ENCODE measurements around the gene ULBP3. TPM values are rescaled to one million over a fixed set of nuclear protein-coding genes. Genes with fewer than 3 reads are reported as not detected.

ULBP3 gene
- total RNA-seq, 2 experiments from 2014 or later = not detected

DNA sequence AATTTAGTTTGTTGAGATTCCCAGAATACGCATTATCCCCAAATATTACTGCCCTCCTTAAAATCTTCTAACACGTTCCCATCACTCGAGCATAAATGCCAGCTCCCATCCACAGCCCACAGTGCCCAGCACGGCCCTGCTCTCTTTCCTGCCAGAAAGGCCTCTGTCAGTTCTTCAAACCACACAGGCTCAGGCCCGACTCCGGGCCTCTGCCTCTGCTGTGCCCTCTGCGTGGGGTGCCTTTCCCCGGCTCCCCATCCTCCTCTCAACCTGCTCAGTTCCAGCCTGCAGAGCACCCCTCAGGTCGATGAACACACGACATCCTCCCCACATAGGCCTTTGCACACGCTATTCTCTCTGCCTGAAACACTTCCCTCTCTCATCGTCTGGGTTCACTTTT is 12.8 kb downstream of the ULBP3 start:
- Mint-ChIP-seq H3K9me3 (no peaks in the 10 kb centered on the region), H3K27me3 (ENCODE audit: low read depth) (peaks cover 53% of the 10 kb centered on the region), H3K36me3 (ENCODE audit: low read depth) (no peaks in the 10 kb centered on the region), H3K4me1 (ENCODE audit: low read depth) (peaks cover 3% of the 10 kb centered on the region), H3K4me3 (no peak overlapping the region), H3K27ac (no peak overlapping the region)
- no peak for DNase-seq
- intact Hi-C loops (cut with micrococcal nuclease) = no loop called here
- CTCF ChIA-PET = no interaction called here

DNA sequence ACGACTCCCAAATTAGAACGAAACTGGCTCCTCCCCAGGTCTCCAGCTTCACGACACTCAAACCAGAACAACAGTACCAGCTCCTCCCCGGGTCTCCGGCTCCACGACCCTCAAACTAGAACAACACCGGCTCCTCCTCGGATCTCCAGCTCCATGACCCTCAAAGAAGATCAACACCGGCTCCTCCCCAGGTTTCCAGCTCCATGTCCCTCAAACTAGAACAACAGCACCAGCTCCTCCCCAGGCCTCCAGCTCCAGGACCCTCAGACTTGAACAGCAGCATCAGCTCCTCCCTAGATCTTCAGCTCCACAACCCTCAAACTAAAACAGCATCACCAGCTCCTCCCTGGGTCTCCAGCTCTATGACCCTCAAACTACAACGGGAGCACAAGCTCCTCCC is 13.8 kb downstream of the ULBP3 start:
- Mint-ChIP-seq H3K36me3 (ENCODE audit: low read depth) (no peaks in the 10 kb centered on the region), H3K4me1 (ENCODE audit: low read depth) (peaks cover 3% of the 10 kb centered on the region), H3K27me3 (ENCODE audit: low read depth) (peaks cover 56% of the 10 kb centered on the region), H3K9me3 (no peaks in the 10 kb centered on the region), H3K4me3 (no peak overlapping the region), H3K27ac (no peak overlapping the region)
- CTCF ChIA-PET = interaction anchor here (0.7 to 3.9 kb wide), 4 partner anchors 15 to 340 kb away, joined by 3 to 45 read pairs (median 4); partner anchors contain the start of gene ULBP3
- no peak for DNase-seq
- intact Hi-C loops (cut with micrococcal nuclease) = no loop called here

DNA sequence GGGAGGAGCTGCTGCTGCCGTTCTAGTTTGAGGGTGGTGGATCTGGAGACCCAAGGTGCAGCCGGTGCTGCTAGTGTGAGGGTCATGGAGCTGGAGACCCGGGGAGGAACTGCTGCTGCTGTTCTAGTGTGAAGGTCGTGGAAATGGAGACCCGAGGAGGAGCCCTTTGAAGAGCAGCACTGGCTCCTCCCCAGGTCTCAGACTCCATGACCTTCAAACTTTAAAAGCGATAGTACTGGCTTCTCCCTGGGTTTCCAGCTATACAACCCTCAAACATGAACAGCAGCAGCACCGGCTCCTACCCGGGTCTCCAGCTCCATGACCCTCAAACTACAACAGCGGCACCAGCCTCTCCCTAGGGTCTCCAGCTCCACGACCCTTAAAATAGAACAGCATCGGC is 15.5 kb downstream of the ULBP3 start:
- no peak for DNase-seq
- Mint-ChIP-seq H3K4me3 (no peak overlapping the region), H3K36me3 (ENCODE audit: low read depth) (no peaks in the 10 kb centered on the region), H3K27ac (no peak overlapping the region), H3K4me1 (ENCODE audit: low read depth) (no peaks in the 10 kb centered on the region), H3K27me3 (ENCODE audit: low read depth) (peaks cover 54% of the 10 kb centered on the region), H3K9me3 (no peaks in the 10 kb centered on the region)
- CTCF ChIA-PET = interaction anchor here (0.5 to 3.9 kb wide), 6 partner anchors 17 to 395 kb away, joined by 3 to 45 read pairs (median 4); partner anchors contain the start of gene ULBP3
- intact Hi-C loops (cut with micrococcal nuclease) = no loop called here

DNA sequence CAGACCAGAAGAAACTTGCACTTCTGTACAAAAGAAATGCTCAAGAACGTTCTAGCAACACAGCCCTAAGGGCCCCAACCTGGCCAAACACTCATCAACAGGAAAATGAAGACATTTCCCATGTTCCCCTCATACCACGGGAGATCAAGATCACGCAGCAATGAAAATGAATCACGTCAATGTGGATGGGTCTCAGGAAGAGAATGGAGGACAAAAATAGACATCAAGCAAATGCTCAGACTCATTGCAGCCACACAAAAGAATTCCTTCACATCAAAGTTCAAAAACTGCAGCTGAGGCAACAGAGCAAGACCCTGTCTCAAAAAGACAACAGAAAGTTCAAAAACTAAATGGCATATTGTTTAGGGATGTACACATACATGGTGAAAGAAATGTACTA is 18.1 kb downstream of the ULBP3 start:
- H3K36me3 Mint-ChIP-seq (ENCODE audit: low read depth) = no peaks in the 10 kb centered on the region
- H3K9me3 Mint-ChIP-seq = no peaks in the 10 kb centered on the region
- H3K4me3 Mint-ChIP-seq = no peak overlapping the region
- intact Hi-C loops (cut with micrococcal nuclease) = no loop called here
- peaks cover 60% of the 10 kb centered on the region for H3K27me3 Mint-ChIP-seq (ENCODE audit: low read depth)
- H3K27ac Mint-ChIP-seq = no peak overlapping the region
- DNase-seq = no peak
- CTCF ChIA-PET = no interaction called here
- H3K4me1 Mint-ChIP-seq (ENCODE audit: low read depth) = no peaks in the 10 kb centered on the region

DNA sequence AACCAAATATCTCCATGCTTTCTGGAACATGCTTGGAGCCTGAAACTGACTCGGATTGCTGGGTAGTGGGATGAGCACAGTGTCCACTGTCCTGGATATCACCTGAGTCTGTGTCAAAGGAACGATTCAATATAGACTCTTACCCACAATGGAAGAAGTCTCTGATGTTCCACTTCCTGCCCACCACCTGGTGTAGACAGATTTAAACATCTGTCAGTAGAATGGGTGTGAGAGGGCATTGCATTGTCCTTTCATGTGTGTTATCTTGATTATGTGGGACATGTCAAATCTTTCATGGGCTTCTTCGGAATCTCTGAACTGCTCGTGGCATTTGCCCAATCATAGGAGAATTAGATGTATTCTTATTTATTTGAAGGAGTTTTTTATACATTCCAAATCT is 20.8 kb downstream of the ULBP3 start:
- H3K9me3 Mint-ChIP-seq = no peaks in the 10 kb centered on the region

DNA sequence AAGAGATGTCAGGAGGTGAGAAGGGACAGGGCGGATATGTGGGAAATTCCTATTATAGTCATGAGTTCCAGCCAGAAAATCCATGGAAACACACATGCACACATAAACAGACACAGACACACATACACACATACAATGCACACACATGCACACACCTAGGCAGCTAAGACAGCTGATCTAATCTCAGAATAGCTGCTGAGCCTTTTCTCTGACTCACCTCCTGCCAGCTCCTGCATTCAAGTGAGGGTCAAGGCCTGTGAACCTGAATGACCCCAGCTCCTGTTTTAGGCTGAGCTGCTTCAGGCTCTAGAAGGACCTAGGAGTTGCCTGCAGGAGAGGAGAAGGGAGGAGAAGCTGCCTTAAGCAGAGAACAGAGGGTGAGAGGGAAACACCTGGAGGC is 22.0 kb downstream of the ULBP3 start:
- Mint-ChIP-seq H3K27me3 (ENCODE audit: low read depth) (peaks cover 35% of the 10 kb centered on the region), H3K27ac (no peak overlapping the region), H3K9me3 (no peaks in the 10 kb centered on the region), H3K4me1 (ENCODE audit: low read depth) (no peaks in the 10 kb centered on the region), H3K4me3 (no peak overlapping the region), H3K36me3 (ENCODE audit: low read depth) (no peaks in the 10 kb centered on the region)
- intact Hi-C loops (cut with micrococcal nuclease) = no loop called here
- CTCF ChIA-PET = interaction anchor here (0.6 to 0.8 kb wide), 3 partner anchors 21 to 253 kb away, joined by 3 to 4 read pairs (median 3); no protein-coding TSS in a partner anchor
- DNase-seq = no peak

More for the DNA sequence above, 20.8 kb downstream of the ULBP3 start:
- Mint-ChIP-seq H3K4me3 (no peak overlapping the region), H3K27ac (no peak overlapping the region), H3K36me3 (ENCODE audit: low read depth) (no peaks in the 10 kb centered on the region), H3K4me1 (ENCODE audit: low read depth) (no peaks in the 10 kb centered on the region), H3K27me3 (ENCODE audit: low read depth) (peaks cover 45% of the 10 kb centered on the region)
- CTCF ChIA-PET = no interaction called here
- no peak for DNase-seq
- intact Hi-C loops (cut with micrococcal nuclease) = no loop called here

DNA sequence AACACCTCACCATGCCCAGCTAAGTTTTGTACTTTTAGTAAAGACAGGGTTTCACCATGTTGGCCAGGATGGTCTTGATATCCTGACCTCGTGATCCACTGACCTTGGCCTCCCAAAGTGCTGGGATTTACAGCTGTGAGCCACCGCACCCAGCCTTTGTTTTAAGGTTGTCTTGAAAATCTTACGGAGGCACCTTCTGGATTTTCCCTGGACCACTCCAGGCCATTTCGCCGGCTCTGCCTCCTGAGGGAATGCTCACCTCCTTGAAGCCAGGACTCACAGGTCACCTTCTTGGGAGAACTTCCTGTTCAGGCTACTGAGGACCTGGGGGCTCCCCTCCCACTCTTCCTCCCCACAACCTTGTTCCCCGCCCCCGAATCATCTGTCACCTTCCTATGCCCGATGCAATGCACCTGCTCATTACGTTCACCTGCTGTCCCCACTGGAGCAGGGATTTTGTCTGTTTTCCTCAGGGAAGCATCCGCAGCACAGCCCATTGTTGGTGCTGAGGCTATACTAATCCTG is 24.2 kb downstream of the ULBP3 start:
- no peaks in the 10 kb centered on the region for H3K36me3 Mint-ChIP-seq (ENCODE audit: low read depth)
- no peak for DNase-seq
- no peaks in the 10 kb centered on the region for H3K4me1 Mint-ChIP-seq (ENCODE audit: low read depth)
- H3K27me3 Mint-ChIP-seq (ENCODE audit: low read depth) = peaks cover 41% of the 10 kb centered on the region
- CTCF ChIA-PET = no interaction called here
- intact Hi-C loops (cut with micrococcal nuclease) = no loop called here
- no peak overlapping the region for H3K4me3 Mint-ChIP-seq
- no peak overlapping the region for H3K27ac Mint-ChIP-seq
- no peaks in the 10 kb centered on the region for H3K9me3 Mint-ChIP-seq

DNA sequence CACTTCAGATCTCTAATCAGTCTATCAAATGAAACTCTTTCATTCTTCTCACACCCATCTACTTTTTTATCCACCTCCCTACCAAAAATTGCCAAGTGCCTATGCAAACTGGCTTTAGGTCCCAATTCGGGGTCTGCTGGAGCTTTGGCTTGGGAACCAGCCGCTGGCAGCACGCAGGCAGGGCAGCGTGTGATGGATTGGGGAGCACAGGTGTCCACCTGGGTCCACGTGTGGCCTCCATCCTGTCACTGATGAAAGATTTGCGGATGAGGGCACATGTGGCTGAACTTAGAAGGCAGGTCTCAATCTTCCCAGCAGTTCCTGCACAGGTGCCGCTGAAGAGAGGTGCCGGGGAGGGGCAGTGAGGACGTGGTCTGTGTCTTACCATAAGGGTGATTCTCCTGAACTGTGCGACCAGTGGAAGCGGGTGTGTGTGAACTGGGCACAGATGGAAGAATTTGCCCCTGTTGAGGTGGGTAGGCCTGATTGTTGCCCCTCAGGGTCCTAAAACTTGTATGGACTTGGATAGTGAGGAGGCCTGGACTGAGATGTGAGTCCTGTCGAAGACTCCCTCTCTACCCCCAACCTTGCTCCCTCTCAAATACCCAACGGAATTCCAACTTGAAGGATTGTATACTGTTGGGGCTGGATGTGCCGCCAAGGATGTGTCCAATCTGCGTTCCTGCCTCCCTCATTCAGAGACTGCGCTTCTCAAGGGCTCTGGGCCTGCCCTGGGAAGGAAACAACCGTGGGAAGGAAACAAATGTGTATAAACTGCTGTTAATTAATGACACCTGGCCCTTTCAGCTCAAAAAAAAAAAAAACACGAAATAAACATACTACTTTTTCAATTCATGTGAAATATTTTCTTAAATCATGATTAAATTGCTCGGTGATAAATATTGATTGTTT is 25.2 kb downstream of the ULBP3 start:
- CTCF ChIA-PET = no interaction called here
- no peaks in the 10 kb centered on the region for H3K36me3 Mint-ChIP-seq (ENCODE audit: low read depth)
- DNase-seq = no peak
- H3K4me3 Mint-ChIP-seq = no peak overlapping the region
- no peaks in the 10 kb centered on the region for H3K9me3 Mint-ChIP-seq
- H3K4me1 Mint-ChIP-seq (ENCODE audit: low read depth) = no peaks in the 10 kb centered on the region
- peaks cover 46% of the 10 kb centered on the region for H3K27me3 Mint-ChIP-seq (ENCODE audit: low read depth)
- intact Hi-C loops (cut with micrococcal nuclease) = no loop called here
- no peak overlapping the region for H3K27ac Mint-ChIP-seq

DNA sequence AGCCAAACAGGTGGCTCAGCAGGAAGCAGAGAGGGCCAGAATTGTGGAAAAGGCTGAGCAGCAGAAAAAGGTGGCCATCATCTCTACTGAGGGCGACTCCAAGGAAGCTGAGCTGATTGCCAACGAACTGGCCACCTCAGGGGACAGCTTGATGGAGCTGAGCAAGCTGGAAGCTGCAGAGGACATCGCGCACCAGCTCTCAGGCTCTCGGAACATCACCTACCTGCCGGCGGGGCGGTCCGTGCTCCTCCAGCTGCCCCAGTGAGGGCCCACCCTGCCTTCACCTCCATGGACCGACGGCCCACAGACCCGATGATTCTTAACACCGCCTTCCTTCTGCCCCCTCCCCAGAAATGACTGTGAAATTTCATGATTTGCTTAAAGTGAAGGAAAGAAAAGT is 25.8 kb downstream of the ULBP3 start:
- peaks cover 51% of the 10 kb centered on the region for H3K27me3 Mint-ChIP-seq (ENCODE audit: low read depth)
- H3K36me3 Mint-ChIP-seq (ENCODE audit: low read depth) = no peaks in the 10 kb centered on the region
- H3K4me1 Mint-ChIP-seq (ENCODE audit: low read depth) = peaks cover 3% of the 10 kb centered on the region
- DNase-seq = no peak
- H3K27ac Mint-ChIP-seq = no peak overlapping the region
- H3K4me3 Mint-ChIP-seq = no peak overlapping the region
- CTCF ChIA-PET = no interaction called here
- no peaks in the 10 kb centered on the region for H3K9me3 Mint-ChIP-seq
- intact Hi-C loops (cut with micrococcal nuclease) = no loop called here

DNA sequence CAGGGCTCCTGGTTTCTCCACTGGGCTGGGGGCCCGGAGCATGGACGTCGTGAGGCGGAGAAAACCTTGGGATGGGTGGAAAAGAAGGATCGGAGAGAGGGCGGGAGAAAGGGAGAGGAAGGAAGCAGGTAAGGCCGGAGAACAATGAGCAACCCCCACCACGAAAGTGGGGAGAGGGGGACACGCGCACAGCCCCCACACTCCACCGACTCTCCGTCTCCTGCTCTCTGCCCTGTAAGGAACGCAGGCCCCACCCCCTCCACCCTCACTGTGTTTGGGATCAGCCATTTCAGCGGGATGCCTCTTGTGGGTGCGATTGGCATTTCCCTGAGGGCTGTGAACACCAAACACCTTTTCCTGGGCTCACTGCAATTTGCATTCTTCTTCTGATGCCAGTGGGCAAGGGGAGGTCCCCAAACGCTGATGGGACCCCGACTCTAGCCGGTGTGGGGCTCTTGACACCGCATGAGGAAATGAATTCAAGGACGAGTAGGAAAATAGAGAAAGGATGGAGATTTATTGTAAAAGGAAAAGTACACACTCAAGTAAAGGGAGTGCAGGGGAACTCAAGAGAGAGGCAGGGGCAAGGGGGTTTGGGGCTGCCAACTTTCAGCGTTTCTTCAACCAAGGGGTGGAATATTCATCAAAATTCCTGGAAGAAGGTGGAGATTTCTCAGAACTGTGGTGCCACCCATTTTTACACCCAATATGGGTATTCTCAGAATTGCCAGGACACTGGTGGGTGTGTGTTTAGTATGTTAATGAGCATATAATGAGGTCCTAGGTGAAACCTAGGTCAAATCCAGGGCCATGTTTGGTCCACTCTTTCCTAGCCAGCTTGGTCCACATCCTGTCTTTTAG is 30.5 kb downstream of the ULBP3 start:
- peaks cover 64% of the 10 kb centered on the region for H3K27me3 Mint-ChIP-seq (ENCODE audit: low read depth)
- no peaks in the 10 kb centered on the region for H3K9me3 Mint-ChIP-seq
- intact Hi-C loops (cut with micrococcal nuclease) = no loop called here
- H3K4me3 Mint-ChIP-seq = no peak overlapping the region
- H3K27ac Mint-ChIP-seq = no peak overlapping the region
- peaks cover 11% of the 10 kb centered on the region for H3K4me1 Mint-ChIP-seq (ENCODE audit: low read depth)
- DNase-seq = no peak
- CTCF ChIA-PET = no interaction called here
- H3K36me3 Mint-ChIP-seq (ENCODE audit: low read depth) = no peaks in the 10 kb centered on the region

DNA sequence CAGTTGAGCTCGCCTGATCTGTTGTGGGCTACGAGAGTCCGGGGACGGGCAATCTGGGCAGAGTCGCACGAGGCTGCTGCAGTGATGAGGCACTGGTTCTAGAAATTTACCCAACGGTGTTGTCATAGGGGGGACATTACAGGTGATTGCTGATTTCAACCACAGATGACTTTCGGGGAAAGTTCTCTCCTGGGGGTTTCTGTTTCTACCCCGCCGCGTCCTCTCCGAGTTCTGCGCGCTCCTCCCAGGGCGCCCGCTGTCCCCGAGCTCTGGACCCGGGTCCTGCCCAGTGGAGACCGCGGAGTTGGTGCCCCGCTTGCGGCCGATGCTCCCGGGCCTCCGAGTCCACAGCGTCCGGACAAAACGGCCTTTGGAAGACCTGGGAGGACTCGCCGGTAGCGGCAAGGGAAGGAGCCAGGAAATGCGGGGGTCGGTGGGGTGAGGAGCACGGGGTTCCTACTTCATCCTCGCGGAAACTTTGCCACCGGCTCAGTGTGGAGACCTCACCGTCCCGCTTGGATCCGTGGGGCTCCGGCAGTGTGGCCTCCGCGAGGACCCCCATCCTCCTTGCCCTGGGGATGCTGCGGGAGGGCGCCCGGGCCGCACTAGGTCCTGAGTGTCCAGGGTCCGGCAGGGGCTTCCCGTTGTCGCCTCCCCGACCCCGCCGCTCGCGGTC is 31.3 kb downstream of the ULBP3 start:
- CTCF ChIA-PET = no interaction called here
- peaks cover 11% of the 10 kb centered on the region for H3K4me1 Mint-ChIP-seq (ENCODE audit: low read depth)
- H3K36me3 Mint-ChIP-seq (ENCODE audit: low read depth) = no peaks in the 10 kb centered on the region
- H3K4me3 Mint-ChIP-seq = peak overlapping the region; percentile 15
- intact Hi-C loops (cut with micrococcal nuclease) = no loop called here
- no peak overlapping the region for H3K27ac Mint-ChIP-seq
- H3K9me3 Mint-ChIP-seq = no peaks in the 10 kb centered on the region
- peaks cover 67% of the 10 kb centered on the region for H3K27me3 Mint-ChIP-seq (ENCODE audit: low read depth)
- no peak for DNase-seq

DNA sequence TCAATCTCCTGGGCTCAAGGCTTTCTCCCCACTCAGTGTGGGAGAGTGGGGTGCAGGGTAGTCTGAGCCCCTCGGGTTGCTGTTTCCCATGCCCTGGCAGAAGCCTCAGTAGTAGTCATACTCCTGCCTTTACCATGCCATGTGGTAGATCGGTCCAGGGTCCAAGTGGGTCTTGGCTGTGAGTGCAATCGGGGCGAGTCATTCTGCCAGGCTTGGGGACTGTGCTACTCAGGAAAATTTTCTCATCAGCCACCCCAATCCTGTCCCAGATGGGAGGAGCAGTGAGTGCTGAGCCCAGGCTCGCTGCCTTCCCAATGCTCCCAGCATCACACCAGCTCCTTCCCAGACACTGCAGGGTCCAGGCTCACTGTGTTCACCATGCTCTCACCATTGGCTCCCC is 32.8 kb downstream of the ULBP3 start:
- intact Hi-C loops (cut with micrococcal nuclease) = no loop called here
- H3K4me3 Mint-ChIP-seq = no peak overlapping the region
- peaks cover 11% of the 10 kb centered on the region for H3K4me1 Mint-ChIP-seq (ENCODE audit: low read depth)
- DNase-seq = no peak
- no peak overlapping the region for H3K27ac Mint-ChIP-seq
- peaks cover 61% of the 10 kb centered on the region for H3K27me3 Mint-ChIP-seq (ENCODE audit: low read depth)
- H3K36me3 Mint-ChIP-seq (ENCODE audit: low read depth) = no peaks in the 10 kb centered on the region
- no peaks in the 10 kb centered on the region for H3K9me3 Mint-ChIP-seq
- CTCF ChIA-PET = interaction anchor here (1.1 kb wide), 1 partner anchor 31 kb away, joined by 3 read pairs; no protein-coding TSS in a partner anchor
